Prostate gland (tissue), 2 donors: ENCODE results near the gene PPP2R2B.

Experiments used
- POLR2A ChIP-seq: fragments of 450-650 bp; IDR thresholded peaks from one replicate; pipeline ENCODE4 v1.6.1; 2016; ENCODE audit warnings: antibody characterized with exemption, mild to moderate bottlenecking
- POLR2AphosphoS5 ChIP-seq: sonication (generic); formaldehyde crosslinking; IDR thresholded peaks from one replicate; pipeline ENCODE4 v1.6.1; 2017; ENCODE audit warnings: antibody characterized with exemption
- TF ChIP-seq, protein P1 (sequence below), 4 experiments: fragments of 200-600 bp in 2 of 4; fragments of 450-650 bp in 2 of 4; sonication (generic) in 2 of 4; IDR thresholded peaks; 1 replicate in 3 of 4; 2 replicates in 1 of 4; pipeline ENCODE4 v1.5.1; 2016 to 2019; ENCODE audit warnings: antibody characterized with exemption in 4 of 4, mild to moderate bottlenecking in 2 of 4, moderate library complexity in 2 of 4

GRCh38 chr5:146562461-146562860, 316.1 kb downstream of the PPP2R2B start:
- no peak for TF ChIP-seq POLR2A
- TF ChIP-seq, protein P1, sequence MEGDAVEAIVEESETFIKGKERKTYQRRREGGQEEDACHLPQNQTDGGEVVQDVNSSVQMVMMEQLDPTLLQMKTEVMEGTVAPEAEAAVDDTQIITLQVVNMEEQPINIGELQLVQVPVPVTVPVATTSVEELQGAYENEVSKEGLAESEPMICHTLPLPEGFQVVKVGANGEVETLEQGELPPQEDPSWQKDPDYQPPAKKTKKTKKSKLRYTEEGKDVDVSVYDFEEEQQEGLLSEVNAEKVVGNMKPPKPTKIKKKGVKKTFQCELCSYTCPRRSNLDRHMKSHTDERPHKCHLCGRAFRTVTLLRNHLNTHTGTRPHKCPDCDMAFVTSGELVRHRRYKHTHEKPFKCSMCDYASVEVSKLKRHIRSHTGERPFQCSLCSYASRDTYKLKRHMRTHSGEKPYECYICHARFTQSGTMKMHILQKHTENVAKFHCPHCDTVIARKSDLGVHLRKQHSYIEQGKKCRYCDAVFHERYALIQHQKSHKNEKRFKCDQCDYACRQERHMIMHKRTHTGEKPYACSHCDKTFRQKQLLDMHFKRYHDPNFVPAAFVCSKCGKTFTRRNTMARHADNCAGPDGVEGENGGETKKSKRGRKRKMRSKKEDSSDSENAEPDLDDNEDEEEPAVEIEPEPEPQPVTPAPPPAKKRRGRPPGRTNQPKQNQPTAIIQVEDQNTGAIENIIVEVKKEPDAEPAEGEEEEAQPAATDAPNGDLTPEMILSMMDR (IDR thresholded peaks at IDR 0.05) = no peak
- no peak for TF ChIP-seq POLR2AphosphoS5
